Mononuclear cell (primary cell): ENCODE data around the gene ANKRD18B. TPM values are rescaled to one million over a fixed set of nuclear protein-coding genes. Genes with fewer than 3 reads are reported as not detected.
"Not testable (repeated sequence)": the region's sequence is repeated elsewhere in the genome, so short reads cannot be mapped to it uniquely, and the experiment has no call there.

Source experiments
- H3K27me3 ChIP-seq: 2 replicates; pipeline ENCODE4 v1.6.0; 2011; ENCODE audit warnings: low read length, control low read depth; ENCODE audit not compliant: insufficient read depth
- H3K4me1 ChIP-seq: 2 replicates; pipeline ENCODE4 v1.5.1; 2011; ENCODE audit warnings: mild to moderate bottlenecking, low read length, control low read depth; ENCODE audit not compliant: insufficient read depth
- H3K4me3 ChIP-seq: 2 replicates; pipeline ENCODE4 v1.5.1; 2011; ENCODE audit warnings: mild to moderate bottlenecking, low read length, moderate library complexity
- H3K9me3 ChIP-seq: 2 replicates; pipeline ENCODE4 v1.5.1; 2011; ENCODE audit warnings: low read depth, mild to moderate bottlenecking, control low read depth, low read length
- total RNA-seq: library from RNA; depleted of rRNA; stranded (reverse); fragments of >200 nt; gene quantifications from one replicate; pipeline ENCODE4 v1.2.3, GENCODE V29; 2012

ANKRD18B gene
- total RNA-seq, 1 donor = 1.2 TPM

DNA sequence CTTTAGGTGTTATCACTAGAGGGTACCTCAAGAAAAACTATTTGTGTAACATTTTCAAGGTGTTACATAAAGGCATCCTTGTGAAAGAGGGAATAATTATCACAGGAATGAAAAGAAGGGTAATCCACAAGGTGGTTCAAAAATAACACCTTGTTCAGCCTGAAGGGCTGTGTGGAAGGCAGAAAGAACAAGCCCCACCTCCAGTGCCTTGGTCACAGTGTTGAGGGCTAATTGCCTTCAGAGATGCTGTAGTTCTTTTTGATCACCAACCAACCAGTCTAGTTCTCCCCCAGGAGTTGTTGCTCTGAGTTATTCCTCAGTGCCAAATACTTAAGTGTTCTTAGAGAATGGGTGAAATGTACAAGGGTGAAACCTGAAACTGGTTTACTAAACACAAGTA lies 43.7 kb downstream of the ANKRD18B start:
- H3K27me3 ChIP-seq, H3K9me3 ChIP-seq, H3K4me3 ChIP-seq, H3K4me1 ChIP-seq: not testable (repeated sequence)

DNA sequence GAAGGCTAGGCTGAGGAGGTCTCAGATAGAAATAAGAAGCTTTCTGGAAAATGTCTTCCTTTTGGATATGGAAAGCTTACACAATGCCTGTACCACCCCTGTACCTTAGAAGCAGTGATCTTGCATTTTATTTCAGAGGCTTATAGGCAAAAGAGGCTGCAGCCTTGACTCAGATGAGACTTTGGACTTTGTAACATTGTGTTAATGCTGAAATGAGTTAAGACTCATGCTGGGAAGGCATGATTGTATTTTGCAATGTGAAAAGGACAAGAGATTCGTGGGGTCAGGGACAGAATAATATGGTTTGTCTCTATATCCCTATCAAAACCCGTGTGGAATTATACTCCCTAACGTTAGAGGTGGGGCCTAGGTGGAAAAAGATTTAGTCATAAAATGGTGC lies 53.7 kb downstream of the ANKRD18B start:
- H3K27me3 ChIP-seq, H3K4me3 ChIP-seq, H3K4me1 ChIP-seq, H3K9me3 ChIP-seq: not testable (repeated sequence)

DNA sequence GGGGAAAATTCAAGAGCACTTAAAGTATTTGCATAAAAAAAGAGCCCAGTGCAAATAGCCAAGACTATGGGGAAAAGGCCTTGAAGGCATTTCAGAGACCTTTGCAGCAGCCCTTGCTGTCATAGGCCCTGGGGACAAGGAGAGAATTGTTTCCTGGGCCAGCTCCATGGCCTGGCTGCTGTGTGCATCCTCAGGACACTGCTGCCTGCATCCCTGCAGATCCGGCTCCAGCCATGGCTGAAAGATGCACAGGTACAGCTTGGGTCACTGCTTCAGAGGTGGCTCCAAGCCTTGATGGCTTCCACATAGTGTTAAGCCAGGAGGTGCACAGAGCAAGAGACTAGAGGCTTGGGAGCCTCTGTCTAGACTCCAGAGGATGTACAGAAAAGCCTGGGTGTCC lies 55.9 kb downstream of the ANKRD18B start:
- not testable (repeated sequence) for H3K4me1 ChIP-seq, H3K27me3 ChIP-seq, H3K4me3 ChIP-seq, H3K9me3 ChIP-seq

DNA sequence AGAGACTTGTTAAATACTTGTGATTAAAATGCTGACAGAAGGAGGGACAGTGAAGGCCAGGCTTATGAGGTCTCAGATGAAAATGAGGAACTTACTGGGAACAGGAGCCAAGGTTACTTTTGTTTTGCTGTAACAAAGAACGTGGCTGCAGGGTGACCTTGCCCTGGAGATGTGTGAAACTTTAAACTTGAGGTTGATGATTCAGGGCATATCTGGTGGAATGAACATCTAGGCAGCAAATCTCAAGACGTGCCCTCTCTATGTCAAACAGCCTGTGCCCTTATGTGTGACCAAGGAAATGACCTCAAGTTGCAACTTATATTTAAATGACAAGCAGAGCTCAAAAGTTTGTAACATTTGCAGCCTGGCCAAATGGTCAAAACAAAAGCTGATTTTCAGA lies 58.6 kb downstream of the ANKRD18B start:
- H3K4me3 ChIP-seq, H3K27me3 ChIP-seq, H3K4me1 ChIP-seq, H3K9me3 ChIP-seq: not testable (repeated sequence)

DNA sequence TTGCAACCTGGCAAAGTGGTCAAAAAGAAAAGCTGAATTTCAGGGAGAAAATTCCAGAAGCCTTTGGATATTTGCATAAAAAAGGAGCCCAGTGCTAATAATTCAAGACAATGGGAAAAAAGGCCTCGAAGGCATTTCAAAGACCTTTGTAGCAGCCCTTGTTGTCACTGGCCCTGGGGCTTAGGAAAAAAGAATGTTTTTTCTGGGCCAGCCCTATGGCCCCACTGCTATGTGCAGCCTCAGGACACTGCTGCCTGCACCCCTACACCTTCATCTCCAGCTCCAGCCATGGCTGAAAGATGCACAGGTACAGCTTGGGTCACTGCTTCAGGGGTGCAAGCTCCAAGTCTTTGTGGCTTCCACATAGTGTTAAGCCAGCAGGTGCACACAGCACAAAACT lies 62.1 kb downstream of the ANKRD18B start:
- H3K4me1 ChIP-seq, H3K27me3 ChIP-seq, H3K4me3 ChIP-seq, H3K9me3 ChIP-seq: not testable (repeated sequence)

DNA sequence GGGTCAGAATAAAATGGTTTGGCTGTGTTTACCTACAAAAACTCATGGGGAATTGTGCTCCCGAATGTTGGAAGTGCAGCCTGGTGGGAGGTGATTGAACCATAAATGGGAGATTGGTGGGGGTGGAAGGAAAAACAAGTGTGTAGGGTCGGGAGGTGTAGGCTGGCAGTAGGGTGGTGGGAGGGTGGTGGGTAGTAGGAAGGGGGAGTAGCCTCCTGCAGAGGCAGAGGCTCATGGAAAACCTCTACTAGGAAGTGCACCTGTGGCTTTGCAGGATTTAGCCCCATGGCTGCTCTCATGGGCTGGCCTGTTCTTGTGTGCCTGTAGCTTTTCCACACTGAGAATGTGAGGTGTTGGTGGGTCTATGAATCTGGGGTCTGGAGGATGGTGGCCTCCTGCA lies 63.7 kb downstream of the ANKRD18B start:
- H3K4me3 ChIP-seq, H3K4me1 ChIP-seq, H3K27me3 ChIP-seq, H3K9me3 ChIP-seq: not testable (repeated sequence)

DNA sequence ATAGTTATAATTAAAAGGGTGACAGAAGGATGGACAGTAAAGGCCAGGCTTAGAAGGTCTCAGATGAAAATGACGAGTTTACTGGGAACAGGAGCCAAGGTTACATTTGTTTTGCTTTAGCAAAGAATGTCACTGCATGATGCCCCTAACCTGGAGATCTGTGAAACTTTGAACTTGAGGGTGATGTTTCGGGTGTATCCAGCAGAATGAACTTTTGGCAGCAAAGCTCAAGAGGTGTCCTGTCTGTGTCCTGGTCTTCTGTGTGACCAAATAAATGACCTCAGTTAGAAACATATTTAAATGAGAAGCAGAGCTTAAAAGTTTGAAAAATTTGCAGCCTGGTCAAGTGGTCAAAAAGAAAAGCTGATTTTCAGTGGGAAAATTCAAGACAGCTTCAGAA lies 64.8 kb downstream of the ANKRD18B start:
- not testable (repeated sequence) for H3K27me3 ChIP-seq, H3K4me3 ChIP-seq, H3K9me3 ChIP-seq, H3K4me1 ChIP-seq

DNA sequence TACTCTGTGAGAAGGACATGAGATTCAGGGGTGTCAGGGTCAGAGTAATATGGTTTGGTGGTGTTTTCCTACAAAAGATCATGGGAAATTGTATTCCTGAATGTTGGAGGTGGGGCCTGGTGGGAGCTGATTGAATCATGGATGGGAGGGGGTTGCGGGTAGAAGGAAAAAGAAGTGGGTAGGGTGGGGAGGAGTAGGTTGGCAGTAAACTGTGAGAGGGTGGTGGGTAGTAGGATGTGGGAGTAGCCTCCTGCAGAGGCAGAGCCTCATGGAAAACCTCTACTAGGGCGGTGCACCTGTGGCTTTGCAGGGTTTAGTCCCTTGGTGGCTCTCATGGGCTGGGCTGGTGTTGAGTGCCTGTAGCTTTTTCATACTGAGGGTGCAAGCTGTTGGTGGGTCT lies 66.8 kb downstream of the ANKRD18B start:
- H3K4me3 ChIP-seq, H3K4me1 ChIP-seq, H3K9me3 ChIP-seq, H3K27me3 ChIP-seq: not testable (repeated sequence)

DNA sequence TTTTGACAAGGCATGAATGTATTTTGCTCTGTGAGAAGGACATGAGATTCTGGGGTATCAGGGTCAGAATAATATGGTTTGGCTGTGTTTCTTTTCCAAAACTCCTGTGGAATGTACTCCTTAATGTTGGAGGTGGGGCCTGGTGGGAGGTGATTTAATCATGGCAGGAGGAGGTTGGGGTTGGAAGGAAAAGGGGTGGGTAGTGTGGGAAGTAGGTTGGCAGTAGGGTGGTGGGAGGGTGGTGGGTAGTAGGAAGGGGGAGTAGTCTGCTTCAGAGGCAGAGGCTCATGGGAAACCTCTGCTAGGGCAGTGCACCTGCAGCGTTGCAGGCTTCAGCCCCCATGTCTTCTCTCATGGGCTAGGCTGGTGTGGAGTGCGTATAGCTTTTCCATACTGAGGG lies 72.9 kb downstream of the ANKRD18B start:
- not testable (repeated sequence) for H3K4me3 ChIP-seq, H3K27me3 ChIP-seq, H3K9me3 ChIP-seq, H3K4me1 ChIP-seq

DNA sequence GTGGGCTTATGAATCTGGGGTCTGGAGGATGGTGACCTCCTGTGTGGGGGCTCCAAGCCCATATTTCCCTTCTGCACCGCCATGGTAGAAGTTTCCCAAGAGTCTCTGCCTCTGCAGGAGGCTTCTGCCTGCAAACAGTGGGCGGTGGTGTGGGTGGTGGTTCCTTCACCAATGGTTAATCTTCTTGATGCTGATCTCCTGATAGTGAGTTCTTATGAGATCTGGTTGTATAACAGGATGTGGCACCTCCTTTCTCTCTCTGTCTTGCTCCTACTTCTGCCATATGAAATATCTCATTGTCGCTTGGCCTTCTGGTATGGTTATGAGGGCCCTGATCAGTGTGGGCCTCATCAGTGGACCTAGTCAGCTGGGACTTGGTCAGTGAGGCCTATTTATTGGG lies 73.3 kb downstream of the ANKRD18B start:
- H3K4me1 ChIP-seq, H3K27me3 ChIP-seq: not testable (repeated sequence)

DNA sequence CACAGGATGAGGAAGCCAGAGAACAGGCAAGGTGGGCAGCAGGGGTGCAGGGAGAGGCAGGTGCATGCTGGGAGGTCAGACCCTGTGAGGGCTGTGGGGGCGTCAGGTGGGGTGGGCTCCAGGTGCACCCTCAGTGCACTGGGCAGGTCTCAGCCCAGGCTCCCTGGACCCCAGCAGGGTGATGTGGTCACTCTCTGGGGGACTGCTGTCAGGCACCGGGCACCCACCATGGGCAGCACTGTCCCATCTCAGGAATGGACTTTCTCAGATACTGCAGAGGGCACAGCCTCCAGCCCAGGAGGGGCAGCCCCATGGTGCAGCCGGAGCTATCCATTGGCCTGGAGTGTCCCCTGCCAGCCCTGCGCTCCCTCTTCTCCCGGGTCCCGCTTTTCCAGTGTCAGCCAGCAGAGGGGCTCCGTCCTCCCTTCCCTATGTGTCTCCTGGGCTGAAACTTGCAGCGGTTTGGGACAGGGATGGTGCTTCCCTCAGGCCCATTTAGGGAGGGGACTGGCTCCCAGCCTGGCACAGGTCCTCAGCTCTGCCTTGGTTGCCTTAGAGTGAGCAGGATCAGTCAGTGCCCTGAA lies 74.8 kb downstream of the ANKRD18B start:
- not testable (repeated sequence) for H3K27me3 ChIP-seq, H3K4me1 ChIP-seq, H3K9me3 ChIP-seq, H3K4me3 ChIP-seq

More for the DNA sequence above, 73.3 kb downstream of the ANKRD18B start:
- H3K9me3 ChIP-seq, H3K4me3 ChIP-seq: not testable (repeated sequence)

DNA sequence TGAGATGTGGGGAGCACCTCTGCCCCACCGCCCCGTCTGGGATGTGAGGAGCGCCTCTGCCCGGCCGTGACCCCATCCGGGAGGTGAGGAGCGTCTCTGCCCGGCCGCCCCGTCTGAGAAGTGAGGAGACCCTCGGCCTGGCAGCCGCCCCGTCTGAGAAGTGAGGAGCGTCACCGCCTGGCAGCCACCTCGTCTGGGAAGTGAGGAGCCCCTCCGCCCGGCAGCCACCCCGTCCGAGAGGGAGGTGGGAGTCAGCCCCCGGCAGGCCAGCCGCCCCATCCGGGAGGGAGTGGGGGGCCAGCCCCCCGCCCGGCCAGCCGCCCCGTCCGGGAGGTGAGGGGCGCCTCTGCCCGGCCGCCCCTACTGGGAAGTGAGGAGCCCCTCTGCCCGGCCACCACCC lies 76.9 kb downstream of the ANKRD18B start:
- not testable (repeated sequence) for H3K9me3 ChIP-seq, H3K27me3 ChIP-seq, H3K4me1 ChIP-seq, H3K4me3 ChIP-seq

DNA sequence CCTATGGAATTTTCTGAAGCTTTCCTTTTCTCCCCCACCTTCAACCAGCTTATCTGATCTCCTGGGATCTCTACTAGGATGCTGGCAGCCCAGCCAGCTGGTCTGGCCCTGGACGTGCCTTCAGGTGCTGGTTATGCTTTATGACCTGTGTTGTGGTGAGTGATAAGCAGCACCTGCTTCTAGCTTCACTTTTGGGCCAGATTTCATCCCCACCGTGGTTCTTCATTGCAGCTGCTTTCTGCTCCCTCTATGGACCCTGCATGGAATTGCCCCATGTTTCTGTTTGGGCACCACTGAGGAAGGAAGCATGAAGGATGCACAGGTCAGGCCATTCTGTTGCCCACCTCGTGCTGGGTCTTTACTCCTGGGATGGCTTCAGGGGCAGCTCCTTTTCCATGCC lies 80.2 kb downstream of the ANKRD18B start:
- H3K4me1 ChIP-seq, H3K27me3 ChIP-seq: not testable (repeated sequence)

DNA sequence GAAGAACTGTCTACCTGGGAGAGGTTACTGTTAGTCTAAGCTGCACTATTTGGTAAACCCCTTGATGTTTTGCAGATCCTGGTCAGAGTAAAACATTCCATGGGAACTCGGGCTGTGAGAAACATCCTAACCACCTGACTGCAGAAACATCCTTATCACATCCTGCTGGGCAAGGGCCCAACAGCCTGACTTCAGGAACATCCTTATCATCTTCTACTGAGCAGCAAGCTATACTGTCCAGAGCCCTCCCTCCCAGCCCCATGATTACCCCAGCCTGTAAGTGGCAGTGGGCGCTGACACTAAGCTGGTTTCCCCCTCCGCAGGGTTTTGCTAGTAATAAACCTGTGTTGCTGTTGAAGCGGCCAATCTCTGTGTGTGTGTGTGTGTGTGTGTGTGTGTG lies 80.9 kb downstream of the ANKRD18B start:
- not testable (repeated sequence) for H3K4me1 ChIP-seq, H3K27me3 ChIP-seq, H3K4me3 ChIP-seq, H3K9me3 ChIP-seq

More for the DNA sequence above, 80.2 kb downstream of the ANKRD18B start:
- not testable (repeated sequence) for H3K9me3 ChIP-seq, H3K4me3 ChIP-seq

DNA sequence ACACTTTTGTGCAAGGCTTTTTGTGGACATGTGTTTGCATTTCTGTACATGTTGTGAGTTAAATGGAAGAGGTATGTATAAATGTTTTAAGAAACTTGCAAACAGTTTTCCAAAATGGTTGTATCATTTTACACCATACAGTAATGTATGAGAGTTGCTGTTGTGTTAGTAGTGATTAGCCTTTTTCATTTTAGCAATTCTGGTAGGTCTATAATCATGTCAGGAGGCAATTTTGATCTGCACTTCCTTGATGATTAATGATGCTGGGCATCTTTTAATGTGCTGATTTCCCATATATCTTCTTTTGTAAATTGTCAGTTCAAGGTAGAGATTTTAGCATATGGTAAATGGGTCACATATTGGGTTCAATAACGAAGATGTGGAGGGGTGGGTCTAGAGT lies 87.3 kb downstream of the ANKRD18B start:
- H3K9me3 ChIP-seq = no peaks in the 10 kb centered on the region
- no peak overlapping the region for H3K4me3 ChIP-seq
- H3K27me3 ChIP-seq = peaks cover 3% of the 10 kb centered on the region
- H3K4me1 ChIP-seq = no peaks in the 10 kb centered on the region

DNA sequence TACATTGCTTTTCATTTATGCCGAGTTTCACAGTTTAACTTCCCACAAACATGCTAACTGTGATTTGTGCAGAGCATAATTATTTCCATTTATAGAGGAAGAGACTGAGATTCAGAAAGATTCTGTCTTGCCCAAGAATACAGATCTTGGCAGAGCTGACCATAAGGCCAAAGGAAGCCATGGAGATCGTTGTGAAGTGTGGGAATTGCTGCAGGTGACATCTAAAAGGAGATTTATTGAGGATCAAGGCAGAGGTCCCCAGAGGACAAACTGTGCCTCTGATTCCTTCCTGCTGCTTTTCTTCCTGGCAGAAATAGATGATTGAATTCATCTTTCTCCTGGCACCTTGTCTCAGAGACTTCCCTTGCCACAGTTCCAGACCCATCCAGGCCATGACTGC lies 88.4 kb downstream of the ANKRD18B start:
- H3K9me3 ChIP-seq, H3K4me3 ChIP-seq, H3K4me1 ChIP-seq, H3K27me3 ChIP-seq: not testable (repeated sequence)
